ENCODE data around the gene RBM4B. TPM values are rescaled to one million over a fixed set of nuclear protein-coding genes. Genes with fewer than 3 reads are reported as not detected.
A peak's percentile ranks its signal among the peaks of the same experiment; 100 is the strongest.

RBM4B gene
- total and polyA plus RNA-seq, 2 of the 13 experiments (the other 11 are each of a cell fraction or from before 2014, with no cell fraction given): 25.8 to 32.4 TPM

DNA sequence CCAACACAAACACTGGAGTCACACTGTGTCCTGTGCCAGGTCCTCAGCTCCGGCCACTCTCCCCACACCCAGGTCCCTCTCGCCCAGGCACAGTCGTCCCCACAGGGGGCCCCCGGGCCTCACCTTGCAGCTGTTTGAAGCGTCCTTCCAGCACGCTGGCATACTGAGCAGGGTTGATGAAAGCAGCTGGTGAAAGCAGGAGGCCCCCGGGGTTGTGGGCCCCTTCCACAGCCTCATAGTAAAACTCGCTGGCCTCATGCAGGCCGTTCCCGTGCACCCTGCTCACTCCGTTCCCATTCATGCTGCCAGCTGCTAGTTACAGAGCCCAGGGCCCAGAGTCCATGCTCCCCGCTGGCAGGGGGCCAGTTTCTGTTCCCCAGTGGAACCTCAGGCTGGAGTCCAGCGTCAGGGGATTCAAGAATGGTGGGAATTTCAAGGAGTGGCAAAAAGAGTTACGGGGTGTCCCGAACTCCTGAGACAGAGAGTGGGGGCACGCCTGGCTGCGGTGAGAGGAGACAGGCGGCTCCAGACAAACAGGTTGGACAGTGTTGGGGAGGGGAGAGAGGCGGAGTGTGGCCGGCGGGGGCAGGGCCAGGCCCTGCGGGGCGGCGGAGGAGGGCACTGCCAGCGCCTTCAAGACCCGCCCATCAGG lies 40.8 kb upstream of the RBM4B start (continued):
- TF ChIP-seq ZNF580 (CRISPR knock-in tag; IDR thresholded peaks at IDR 0.05; ENCODE audit: borderline replicate concordance, low read depth) (no peak; the same call in 1 of the 2 replicates), ZNF777 (CRISPR knock-in tag; IDR thresholded peaks at IDR 0.05) (0 out of 2 replicates have a peak, but pooled peaks have one; percentile 27), ZNF598 (CRISPR knock-in tag; IDR thresholded peaks at IDR 0.05; ENCODE audit: borderline replicate concordance) (0 out of 2 replicates have a peak, but pooled peaks have one; percentile 43), KLF6 (CRISPR knock-in tag; IDR thresholded peaks at IDR 0.05) (no peak), JARID2 (CRISPR knock-in tag; IDR thresholded peaks at IDR 0.05; ENCODE audit: insufficient replicate concordance) (peak; percentile 42), ZNF839 (CRISPR knock-in tag; IDR thresholded peaks at IDR 0.05; ENCODE audit: borderline replicate concordance) (no peak), ELF3 (CRISPR knock-in tag; IDR thresholded peaks at IDR 0.05) (peak; percentile 29; the same call in 1 of the 2 replicates), ZNF572 (CRISPR knock-in tag; IDR thresholded peaks at IDR 0.05) (peak; percentile 51; the same call in 1 of the 2 replicates), RARG (CRISPR knock-in tag; IDR thresholded peaks at IDR 0.05; ENCODE audit: low read depth) (no peak; the same call in 1 of the 2 replicates), SMYD3 (CRISPR knock-in tag; IDR thresholded peaks at IDR 0.05) (no peak), ZNF790 (CRISPR knock-in tag; IDR thresholded peaks at IDR 0.05; ENCODE audit: borderline replicate concordance) (no peak), ZMYM2 (CRISPR knock-in tag; IDR thresholded peaks at IDR 0.05) (peak; percentile 42; the same call in 1 of the 2 replicates), AHR (CRISPR knock-in tag; IDR thresholded peaks at IDR 0.05) (no peak), ATF7 (IDR thresholded peaks at IDR 0.05) (no peak), ATF7 (CRISPR knock-in tag; IDR thresholded peaks at IDR 0.05) (no peak), THAP7 (CRISPR knock-in tag; IDR thresholded peaks at IDR 0.05) (no peak), ZNF550 (CRISPR knock-in tag; IDR thresholded peaks at IDR 0.05; ENCODE audit: borderline replicate concordance) (no peak), HMG20B (CRISPR knock-in tag; conservative IDR thresholded peaks at IDR 0.05) (no peak), ESRRA (CRISPR knock-in tag; IDR thresholded peaks at IDR 0.05; ENCODE audit: low read depth) (no peak), LCORL (IDR thresholded peaks at IDR 0.05) (no peak), LCORL (CRISPR knock-in tag; IDR thresholded peaks at IDR 0.05) (no peak), PRDM10 (CRISPR knock-in tag; IDR thresholded peaks at IDR 0.05; ENCODE audit: low read depth) (no peak)
- TF ChIP-seq, protein P1, sequence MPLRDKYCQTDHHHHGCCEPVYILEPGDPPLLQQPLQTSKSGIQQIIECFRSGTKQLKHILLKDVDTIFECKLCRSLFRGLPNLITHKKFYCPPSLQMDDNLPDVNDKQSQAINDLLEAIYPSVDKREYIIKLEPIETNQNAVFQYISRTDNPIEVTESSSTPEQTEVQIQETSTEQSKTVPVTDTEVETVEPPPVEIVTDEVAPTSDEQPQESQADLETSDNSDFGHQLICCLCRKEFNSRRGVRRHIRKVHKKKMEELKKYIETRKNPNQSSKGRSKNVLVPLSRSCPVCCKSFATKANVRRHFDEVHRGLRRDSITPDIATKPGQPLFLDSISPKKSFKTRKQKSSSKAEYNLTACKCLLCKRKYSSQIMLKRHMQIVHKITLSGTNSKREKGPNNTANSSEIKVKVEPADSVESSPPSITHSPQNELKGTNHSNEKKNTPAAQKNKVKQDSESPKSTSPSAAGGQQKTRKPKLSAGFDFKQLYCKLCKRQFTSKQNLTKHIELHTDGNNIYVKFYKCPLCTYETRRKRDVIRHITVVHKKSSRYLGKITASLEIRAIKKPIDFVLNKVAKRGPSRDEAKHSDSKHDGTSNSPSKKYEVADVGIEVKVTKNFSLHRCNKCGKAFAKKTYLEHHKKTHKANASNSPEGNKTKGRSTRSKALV (CRISPR knock-in tag; IDR thresholded peaks at IDR 0.05): no peak

Data from HepG2 (cell line).